Stimulated activated CD8-positive, alpha-beta memory T cell treated with anti-CD3 and anti-CD28 coated beads, Interleukin-2, amount 100 ng/mL, for 1 hour (primary cell): ENCODE measurements around the gene OPA1.

Experiments used
- DNase-seq, 2 donors: peaks; one replicate each; pipeline ENCODE4 v3.0.0-alpha.2; 2020; ENCODE audit warnings: low read depth in 2 of 2

The OPA1 gene

GRCh38 chr3:193704431-193704830 lies 111.4 kb downstream of the OPA1 start:
- DNase-seq: no peak

DNA sequence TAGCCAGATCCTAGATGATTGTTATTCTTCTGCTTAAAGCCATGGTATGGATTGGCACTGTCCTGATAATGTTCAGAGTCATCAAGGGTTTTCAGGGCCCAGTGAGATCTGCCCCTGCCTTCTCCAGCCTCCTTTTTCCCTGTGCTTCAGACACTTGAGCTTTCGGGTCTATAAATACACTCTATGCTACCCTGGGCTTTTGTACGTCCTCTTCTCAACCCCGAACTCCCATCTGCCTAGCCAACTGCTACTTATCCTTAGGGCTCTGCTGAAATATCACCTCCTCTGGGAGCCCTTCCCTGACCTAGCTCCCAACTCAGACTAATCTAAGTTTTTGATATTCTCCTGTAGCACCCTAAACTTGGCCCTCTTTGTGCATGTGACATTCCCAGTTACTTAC lies 115.3 kb downstream of the OPA1 start:
- DNase-seq: no peak

GRCh38 chr3:193710286-193711165 lies 117.5 kb downstream of the OPA1 start:
- DNase-seq: no peak

DNA sequence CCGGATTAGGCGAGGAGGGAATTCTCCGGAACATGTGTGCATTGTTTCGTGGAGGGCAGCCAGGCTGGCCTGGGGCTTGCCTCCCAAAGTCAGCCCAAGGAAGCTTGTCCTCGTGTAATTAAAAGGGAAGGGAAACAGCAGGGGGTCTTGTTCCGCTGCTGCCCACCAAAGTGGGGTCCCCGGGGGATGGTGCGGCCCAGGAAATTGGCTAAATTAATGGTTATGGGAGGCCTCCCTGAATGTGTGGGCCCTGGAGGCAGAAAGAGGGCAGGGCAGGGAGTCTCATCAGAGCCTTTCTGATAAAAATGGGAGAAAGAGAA lies 118.1 kb downstream of the OPA1 start:
- DNase-seq: no peak

- DNase-seq: no peak
Measured at GRCh38 chr3:193711523-193711963, 118.5 kb downstream of the OPA1 start.

DNA sequence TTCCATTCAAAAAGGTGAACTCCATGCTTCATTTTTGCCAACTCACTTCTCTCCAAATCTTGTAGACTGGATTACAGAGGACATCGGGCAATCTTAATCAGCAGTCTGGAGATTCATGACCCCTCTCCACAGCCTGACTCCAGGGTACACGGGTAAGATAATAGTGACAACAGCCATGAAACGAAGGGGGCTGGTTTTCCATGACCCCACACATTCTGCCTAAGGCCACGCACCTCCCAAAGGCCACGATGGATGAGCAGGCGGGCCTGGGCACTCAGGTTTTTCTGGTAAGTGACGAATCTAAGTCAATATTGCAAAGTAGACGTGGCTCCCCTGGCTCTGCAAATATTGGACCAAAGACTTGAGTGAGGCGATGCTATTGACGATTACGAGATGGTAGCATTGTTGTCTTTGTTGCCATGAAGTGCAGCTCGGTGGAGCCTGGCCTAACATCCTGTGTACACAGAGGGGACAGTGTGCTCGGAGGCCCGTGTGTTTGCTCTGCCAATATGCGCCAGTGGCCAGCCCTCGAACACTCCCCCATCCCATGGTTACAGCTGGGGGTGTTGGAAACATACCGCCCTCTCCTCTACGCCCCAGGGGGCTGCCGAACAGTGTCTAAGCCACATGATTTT lies 119.1 kb downstream of the OPA1 start:
- no peak for DNase-seq

- no peak for DNase-seq
Measured at GRCh38 chr3:193712938-193713337, 119.9 kb downstream of the OPA1 start.

- no peak for DNase-seq
Measured at GRCh38 chr3:193714523-193715137, 121.6 kb downstream of the OPA1 start.

DNA sequence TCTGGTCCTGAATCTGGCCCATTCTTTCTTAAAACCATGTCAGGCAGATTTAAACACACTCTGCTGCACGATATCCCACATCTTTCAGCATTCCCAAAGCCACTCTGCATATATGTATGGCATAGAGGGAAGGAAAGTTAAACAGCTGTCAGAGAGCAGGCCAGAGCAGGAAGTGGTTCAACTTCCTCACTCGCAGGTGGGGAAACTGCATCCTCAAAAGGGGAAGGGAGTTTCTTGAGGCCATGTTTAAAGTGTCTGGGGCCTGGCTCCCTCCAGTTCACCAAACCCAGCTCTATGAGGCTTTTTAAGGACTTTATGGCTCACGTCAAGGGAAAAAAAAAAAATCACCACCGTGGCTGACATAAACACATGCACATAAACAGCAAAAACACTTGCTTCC lies 123.1 kb downstream of the OPA1 start:
- DNase-seq: no peak

- DNase-seq: no peak
Measured at GRCh38 chr3:193719735-193720134, 126.7 kb downstream of the OPA1 start.

DNA sequence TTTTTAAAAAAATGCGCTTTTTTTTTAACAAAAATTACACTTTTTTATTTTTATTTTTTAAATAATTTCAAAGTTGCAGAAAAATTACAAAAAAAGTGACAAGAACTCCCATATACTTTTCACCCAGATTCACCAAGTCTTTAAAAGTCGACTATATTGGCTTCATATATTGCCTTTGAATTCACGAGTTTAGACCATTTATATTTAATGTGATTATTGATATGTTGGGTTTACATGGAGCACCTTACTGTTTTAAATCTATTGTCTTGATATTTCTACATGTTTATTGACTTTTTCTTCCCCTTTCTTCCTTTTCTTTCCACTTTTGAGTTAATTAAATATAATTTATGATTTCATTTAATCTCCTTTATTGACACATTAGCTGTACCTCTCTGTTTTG lies 127.2 kb downstream of the OPA1 start:
- no peak for DNase-seq

GRCh38 chr3:193722566-193722965 lies 129.6 kb downstream of the OPA1 start:
- no peak for DNase-seq

DNA sequence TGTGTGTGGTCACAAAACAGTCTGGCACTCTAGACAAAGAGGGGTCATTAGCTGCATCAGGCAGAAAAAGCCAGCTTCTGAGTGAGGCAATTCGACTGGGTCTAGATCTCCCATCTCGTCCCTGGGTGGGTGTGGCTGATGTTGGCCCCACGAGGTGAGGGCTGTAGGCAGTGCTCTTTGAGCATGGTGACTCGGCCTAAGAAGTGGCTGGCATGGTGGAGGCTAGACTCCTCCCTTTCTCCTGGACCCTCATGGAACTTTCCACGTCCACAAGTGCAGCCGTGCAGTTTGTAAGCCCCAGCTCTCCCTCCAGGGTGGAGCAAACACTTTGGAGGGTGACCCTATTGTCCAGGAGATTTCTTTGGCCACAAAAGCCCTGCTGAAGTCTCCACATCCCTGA lies 134.1 kb downstream of the OPA1 start:
- DNase-seq: no peak

GRCh38 chr3:193728429-193729087 lies 135.6 kb downstream of the OPA1 start:
- no peak for DNase-seq

DNA sequence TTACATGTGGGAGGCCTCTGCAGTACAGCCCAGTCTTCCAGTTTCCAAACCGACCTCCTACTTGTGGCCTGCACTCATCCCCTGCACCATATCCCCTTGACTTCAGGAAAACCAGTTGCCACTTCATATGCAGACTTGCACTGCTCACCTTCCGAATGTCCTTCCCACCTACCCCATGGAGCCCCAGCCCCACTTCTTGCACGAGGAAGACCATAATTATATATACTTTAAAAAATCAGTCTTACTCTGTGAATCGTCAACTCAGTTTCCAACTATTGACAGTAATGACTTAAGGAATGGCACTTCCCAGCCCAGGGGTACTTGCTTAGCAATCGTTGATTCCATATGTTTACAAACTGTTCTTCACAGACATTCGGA lies 136.1 kb downstream of the OPA1 start:
- DNase-seq: no peak

DNA sequence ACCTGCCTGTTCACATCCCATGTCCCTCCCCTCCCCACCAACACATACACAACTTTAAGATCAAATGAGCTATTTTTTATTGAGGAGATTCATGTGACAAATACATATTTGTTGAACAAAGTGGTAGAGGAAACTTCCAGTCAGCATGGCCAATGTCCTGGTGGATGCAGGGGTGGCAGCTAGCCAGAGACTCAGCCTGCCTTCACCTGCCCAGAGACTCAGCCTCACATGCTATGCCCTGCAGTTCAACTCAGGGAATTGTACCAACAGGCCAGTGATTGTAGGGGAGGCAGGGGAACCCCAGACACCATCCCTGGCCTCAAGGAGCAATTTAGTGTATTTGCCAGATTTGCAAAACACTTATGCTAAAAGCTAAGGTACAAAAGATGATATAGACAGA lies 136.6 kb downstream of the OPA1 start:
- DNase-seq: no peak

GRCh38 chr3:193730511-193730910 lies 137.5 kb downstream of the OPA1 start:
- DNase-seq: no peak

GRCh38 chr3:193730976-193731375 lies 138.0 kb downstream of the OPA1 start:
- no peak for DNase-seq

GRCh38 chr3:193731656-193732055 lies 138.6 kb downstream of the OPA1 start:
- DNase-seq: no peak

- no peak for DNase-seq
Measured at GRCh38 chr3:193732391-193732790, 139.4 kb downstream of the OPA1 start.

GRCh38 chr3:193732827-193733226 lies 139.8 kb downstream of the OPA1 start:
- DNase-seq: no peak

GRCh38 chr3:193734737-193735366 lies 141.8 kb downstream of the OPA1 start:
- DNase-seq: no peak
